ENCODE measurements around the gene IL1RAPL2. TPM values are rescaled to one million over a fixed set of nuclear protein-coding genes. Genes with fewer than 3 reads are reported as not detected.
"Not testable (repeated sequence)": the region's sequence is repeated elsewhere in the genome, so short reads cannot be mapped to it uniquely, and the experiment has no call there.

IL1RAPL2 gene
- total RNA-seq, 2 experiments from 2014 or later = not detected

DNA sequence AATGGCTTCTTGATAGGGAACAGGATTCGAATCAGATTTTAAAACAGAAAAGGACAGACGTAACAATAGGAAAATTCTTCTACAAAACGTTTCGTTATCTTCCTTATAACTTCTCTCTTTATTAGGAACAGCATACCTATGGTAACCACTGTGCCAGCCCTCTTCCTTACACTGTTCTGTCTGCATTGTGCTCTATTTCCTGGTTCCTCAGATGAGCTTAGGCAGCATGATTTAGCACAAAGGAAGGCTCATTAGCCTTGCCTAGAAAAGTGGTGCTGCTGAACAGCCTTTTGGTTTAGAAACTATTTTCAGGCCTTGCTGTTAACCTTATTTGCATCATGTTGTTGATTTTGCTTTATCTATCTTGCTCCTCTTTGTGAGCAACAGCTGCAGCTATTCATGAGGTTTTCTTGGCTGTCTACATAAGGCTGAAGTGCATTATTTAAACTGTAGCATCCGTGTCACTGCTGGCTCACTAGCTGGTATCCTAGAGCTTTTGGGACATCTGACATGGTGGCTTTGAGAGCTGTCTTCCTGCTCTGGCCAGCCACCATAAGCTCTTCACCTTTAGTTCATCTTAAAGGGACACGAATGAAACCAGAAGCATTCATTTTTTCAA lies 1186.4 kb downstream of the IL1RAPL2 start:
- ChIA-PET POLR2A (no interaction called here), CTCF (no interaction called here)

DNA sequence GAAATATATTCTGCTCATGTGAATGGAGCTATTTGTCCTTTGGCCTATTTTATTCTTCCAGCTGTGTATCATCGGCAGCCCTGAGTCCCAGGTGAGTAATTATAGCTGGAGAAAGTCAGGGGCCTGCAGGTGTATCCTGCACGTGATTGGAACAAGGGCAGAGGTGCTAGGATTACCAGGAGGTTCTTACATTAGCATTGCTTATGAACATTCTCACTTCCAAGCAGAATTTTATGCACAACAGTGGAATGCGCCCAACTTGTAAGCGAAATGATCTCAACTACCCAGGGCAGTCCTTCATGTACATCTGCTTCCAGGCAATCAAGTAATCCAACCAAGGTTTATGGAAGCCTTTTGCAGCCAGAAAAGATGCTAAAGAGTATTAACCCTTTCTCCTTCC lies 1187.4 kb downstream of the IL1RAPL2 start:
- ChIA-PET POLR2A (no interaction called here), CTCF (no interaction called here)

DNA sequence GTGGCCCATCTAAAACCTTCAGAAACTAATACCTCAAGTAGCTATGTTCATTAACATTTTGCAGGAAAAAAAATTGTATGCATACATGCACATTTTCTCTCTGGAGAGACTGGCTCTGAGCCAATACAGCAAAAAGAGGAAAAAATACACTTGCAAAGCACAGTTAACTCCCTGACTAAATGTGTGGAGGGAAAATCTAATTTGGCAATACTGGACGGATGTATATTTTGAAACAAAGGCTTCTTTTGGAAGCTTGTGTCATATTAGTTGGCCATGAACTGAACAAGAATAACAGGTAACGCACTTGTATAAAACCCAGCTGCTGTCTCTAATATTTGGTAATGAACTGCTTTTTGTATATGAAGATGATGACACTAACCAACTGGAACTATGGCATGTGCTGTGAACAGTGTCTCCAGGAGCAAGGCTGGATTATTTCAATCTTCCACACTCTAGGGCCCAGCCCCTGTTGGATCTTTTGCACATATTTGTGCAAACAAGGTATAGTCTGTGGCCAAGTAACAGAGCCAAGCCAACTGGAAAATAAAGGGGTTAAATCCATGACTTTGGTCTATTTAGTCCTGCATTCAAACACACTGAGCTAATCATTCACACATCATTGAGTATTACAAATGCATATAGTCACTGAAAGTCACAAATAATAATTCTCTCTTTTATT lies 1188.4 kb downstream of the IL1RAPL2 start:
- ChIA-PET CTCF (no interaction called here), POLR2A (no interaction called here)

DNA sequence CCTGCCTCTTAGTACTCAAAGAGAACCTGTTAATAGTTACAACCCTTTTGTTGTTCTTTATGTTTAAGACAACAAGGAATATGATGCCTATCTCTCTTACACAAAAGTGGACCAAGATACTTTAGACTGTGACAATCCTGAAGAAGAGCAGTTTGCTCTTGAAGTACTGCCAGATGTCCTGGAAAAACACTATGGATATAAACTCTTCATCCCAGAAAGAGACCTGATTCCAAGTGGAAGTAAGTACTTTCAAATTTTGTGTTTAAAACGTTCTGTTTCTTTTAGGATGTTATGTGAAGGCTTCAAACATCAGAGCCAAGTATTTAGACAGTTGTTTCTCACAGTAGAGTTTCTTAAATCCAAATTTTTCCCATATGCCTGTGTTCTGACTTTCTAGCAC lies 1189.1 kb downstream of the IL1RAPL2 start:
- ChIA-PET CTCF (no interaction called here), POLR2A (no interaction called here)

DNA sequence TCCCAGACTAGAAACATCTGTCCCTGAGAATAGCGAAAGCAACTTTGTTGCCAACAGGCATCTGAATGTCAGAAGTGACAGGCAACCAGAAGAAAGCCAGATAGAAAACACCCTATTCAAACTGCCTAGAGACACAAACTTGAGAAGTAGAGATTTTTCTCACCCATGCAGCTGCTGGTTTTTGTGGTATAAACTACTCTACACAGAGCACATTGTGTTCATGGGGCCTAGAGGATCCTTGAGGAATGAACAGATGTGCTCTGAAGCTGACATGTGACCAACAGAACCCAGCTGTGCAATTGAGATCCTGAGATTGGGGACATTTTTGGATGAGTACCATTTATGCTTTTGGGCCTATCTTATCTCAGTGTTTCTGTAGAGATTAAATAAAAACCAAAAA lies 1192.8 kb downstream of the IL1RAPL2 start:
- ChIA-PET CTCF (no interaction called here), POLR2A (no interaction called here)

DNA sequence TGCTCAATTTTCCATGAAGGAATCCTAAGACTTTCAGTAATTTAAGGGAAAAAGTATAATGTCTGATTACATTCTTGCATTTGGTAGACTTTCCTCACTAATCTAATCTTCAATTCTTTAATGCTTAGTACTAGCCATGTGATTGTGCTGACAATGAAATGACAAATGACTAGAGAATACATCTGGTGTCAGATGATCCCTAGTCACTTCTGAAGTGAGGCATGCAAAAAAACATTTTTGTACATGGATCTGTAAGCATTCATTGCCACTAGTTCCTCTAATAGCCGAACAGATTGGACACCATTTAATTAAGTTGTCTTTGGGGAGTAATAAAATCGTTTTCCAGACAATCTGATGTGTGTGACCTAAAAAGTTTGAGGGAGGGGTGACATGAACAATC lies 1193.6 kb downstream of the IL1RAPL2 start:
- ChIA-PET POLR2A (no interaction called here), CTCF (no interaction called here)

GRCh38 chrX:105765691-105766090 lies 1199.7 kb downstream of the IL1RAPL2 start:
- POLR2A ChIA-PET = no interaction called here
- CTCF ChIA-PET = no interaction called here

DNA sequence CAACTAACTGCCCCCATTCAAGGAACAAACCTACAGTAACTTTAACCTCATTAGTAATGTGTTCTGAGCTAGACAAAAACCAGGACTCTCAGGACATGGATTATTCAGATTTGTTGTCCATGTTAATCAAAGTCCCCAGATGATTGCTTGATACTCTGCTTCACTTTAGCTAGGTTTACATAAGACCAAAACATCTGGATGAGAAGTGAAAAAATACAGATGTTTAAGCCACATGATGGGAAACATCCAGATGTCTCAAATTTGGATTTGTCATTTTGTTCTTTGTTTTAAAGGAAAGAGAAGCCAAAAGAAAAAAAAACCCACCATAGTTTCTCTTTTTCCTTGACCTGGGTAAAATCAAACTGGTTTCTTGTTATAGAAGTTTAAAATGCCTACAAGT lies 1207.8 kb downstream of the IL1RAPL2 start:
- POLR2A ChIA-PET = no interaction called here
- CTCF ChIA-PET = no interaction called here

GRCh38 chrX:105775679-105776078 lies 1209.7 kb downstream of the IL1RAPL2 start:
- ChIA-PET POLR2A (no interaction called here), CTCF (no interaction called here)

DNA sequence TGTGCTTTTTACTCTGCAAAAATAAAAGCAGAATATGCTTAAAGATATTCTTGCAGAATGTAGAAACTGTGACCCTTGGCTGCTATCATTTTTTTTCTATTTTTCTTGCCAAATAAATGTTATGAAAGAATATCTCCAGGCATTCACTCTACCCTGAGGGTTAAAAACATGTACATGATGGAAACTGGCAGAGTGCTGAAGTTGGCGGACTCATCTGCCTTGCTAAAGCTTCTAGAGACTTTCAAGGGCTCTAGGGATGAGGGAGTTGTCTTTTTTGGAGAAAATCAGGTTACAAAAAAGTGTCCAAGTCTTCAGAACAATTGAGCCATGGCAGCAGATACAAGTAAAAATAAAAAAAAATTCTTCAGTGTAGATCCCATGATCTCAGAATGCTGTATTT lies 1215.8 kb downstream of the IL1RAPL2 start:
- CTCF ChIA-PET = no interaction called here
- POLR2A ChIA-PET = no interaction called here

GRCh38 chrX:105796877-105797276 lies 1230.9 kb downstream of the IL1RAPL2 start:
- CTCF ChIA-PET, POLR2A ChIA-PET: not testable (repeated sequence)

GRCh38 chrX:105803891-105804290 lies 1237.9 kb downstream of the IL1RAPL2 start:
- CTCF ChIA-PET = no interaction called here

DNA sequence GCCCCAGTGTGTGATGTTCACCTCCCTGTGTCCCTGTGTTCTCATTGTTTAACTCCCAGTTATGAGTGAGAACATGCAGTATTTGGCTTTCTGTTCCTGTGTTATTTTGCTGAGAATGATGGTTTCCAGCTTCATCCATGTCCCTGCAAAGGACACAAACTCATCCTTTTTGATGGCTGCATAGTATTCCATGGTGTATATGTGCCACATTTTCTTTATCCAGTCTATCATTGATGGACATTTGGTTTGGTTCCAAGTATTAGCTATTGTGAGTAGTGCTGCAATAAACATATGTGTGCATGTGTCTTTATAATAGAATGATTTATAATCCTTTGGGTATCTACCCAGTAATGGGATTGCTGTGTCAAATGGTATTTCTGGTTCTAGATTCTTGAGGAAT lies 1239.7 kb downstream of the IL1RAPL2 start:
- POLR2A ChIA-PET = not testable (repeated sequence)

More at GRCh38 chrX:105803891-105804290, 1237.9 kb downstream of the IL1RAPL2 start:
- POLR2A ChIA-PET = no interaction called here

DNA sequence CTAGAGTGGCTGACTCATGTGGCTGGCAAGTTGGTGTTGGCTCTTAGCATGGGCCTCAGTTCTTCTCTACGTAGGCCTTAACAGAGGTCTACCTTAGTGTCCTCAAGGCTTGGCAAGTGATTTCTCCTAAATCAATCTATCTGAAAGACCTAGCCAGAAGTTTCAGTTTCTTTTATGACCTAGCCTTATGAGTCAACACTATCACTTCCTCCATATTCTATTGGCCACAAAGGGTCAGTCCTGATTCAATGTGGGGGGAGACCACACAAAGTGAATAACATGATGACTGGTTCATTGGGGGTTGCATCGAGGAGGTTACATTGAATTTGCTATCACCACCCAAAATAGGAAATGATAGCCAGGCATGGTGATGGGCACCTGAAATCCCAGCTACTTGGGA lies 1250.5 kb downstream of the IL1RAPL2 start:
- ChIA-PET CTCF (no interaction called here), POLR2A (no interaction called here)

More for the DNA sequence above, 1239.7 kb downstream of the IL1RAPL2 start:
- CTCF ChIA-PET = not testable (repeated sequence)

All from activated CD8-positive, alpha-beta memory T cell treated with anti-CD3 and anti-CD28 coated beads for 36 hours (primary cell).